SK-N-SH treated with all-trans-retinoic acid at 6 μM for 48 hours (cell line): ENCODE results near the gene MAP3K10.

Experiments
- ARNTL ChIP-seq: fragments of 450-650 bp; formaldehyde crosslinking; IDR thresholded peaks from 2 replicates; pipeline ENCODE4 v1.5.0; 2020; ENCODE audit warnings: low read depth, mild to moderate bottlenecking, moderate library complexity, borderline replicate concordance
- BACH2 ChIP-seq: fragments of 250-450 bp; sonication (Bioruptor Pico); IDR thresholded peaks from 2 replicates; pipeline ENCODE4 v1.9.0; 2021; ENCODE audit warnings: mild to moderate bottlenecking, borderline replicate concordance
- CREB5 ChIP-seq: fragments of 250-450 bp; sonication (Bioruptor Pico); IDR thresholded peaks from 2 replicates; pipeline ENCODE4 v1.5.1; 2020; ENCODE audit warnings: low read depth, mild to moderate bottlenecking, moderate library complexity
- CSRNP3 ChIP-seq: fragments of 250-450 bp; sonication (Bioruptor Pico); IDR thresholded peaks from 2 replicates; pipeline ENCODE4 v1.5.1; 2021; ENCODE audit warnings: mild to moderate bottlenecking, moderate library complexity
- PPARA ChIP-seq: fragments of 250-450 bp; sonication (Bioruptor Pico); IDR thresholded peaks from 2 replicates; pipeline ENCODE4 v1.5.0; 2020; ENCODE audit warnings: mild to moderate bottlenecking, borderline replicate concordance
- TOX ChIP-seq: fragments of 250-450 bp; sonication (Bioruptor Pico); IDR thresholded peaks from 2 replicates; pipeline ENCODE4 v1.8.0; 2021; ENCODE audit warnings: mild to moderate bottlenecking, moderate library complexity, borderline replicate concordance
- ZNF8 ChIP-seq: fragments of 450-650 bp; formaldehyde crosslinking; IDR thresholded peaks from 2 replicates; pipeline ENCODE4 v1.5.0; 2020; ENCODE audit warnings: mild to moderate bottlenecking, moderate library complexity

GRCh38 chr19:40210889-40211288 lies 19.7 kb downstream of the MAP3K10 start:
- TF ChIP-seq PPARA (CRISPR knock-in tag), result no peak
- TF ChIP-seq ARNTL (CRISPR knock-in tag), result no peak
- TF ChIP-seq ZNF8 (CRISPR knock-in tag), result no peak
- TF ChIP-seq BACH2 (CRISPR knock-in tag), result no peak
- no peak for TF ChIP-seq CREB5 (CRISPR knock-in tag)
- no peak for TF ChIP-seq CSRNP3 (CRISPR knock-in tag)
- TF ChIP-seq TOX (CRISPR knock-in tag), result no peak
